ENCODE results near the gene CMIP.

GRCh38 chr16:81532491-81533174 lies 88.0 kb downstream of the CMIP start:
- TF ChIP-seq CTCF (IDR thresholded peaks at IDR 0.05) = no peak
- no peak for TF ChIP-seq POLR2A (IDR thresholded peaks at IDR 0.05)

Measured in transverse colon (tissue), 3 donors.